Activated CD4-positive, alpha-beta memory T cell treated with anti-CD3 and anti-CD28 coated beads, Interleukin-2, amount 10 ng/mL, durations not matched to agents 7 days and 5 days (primary cell): ENCODE measurements around the gene SNX30. TPM values are rescaled to one million over a fixed set of nuclear protein-coding genes. Genes with fewer than 3 reads are reported as not detected.
A peak's percentile ranks its signal among the peaks of the same experiment; 100 is the strongest.

ENCODE experiments used
- CTCF ChIA-PET: fragments of 350-600 bp; sonication (Branson Sonifier 250); formaldehyde crosslinking; loops from one replicate; lab custom pipeline; 2021; ENCODE audit warnings: antibody characterized with exemption, inconsistent platforms; lab: Charles Lee
- POLR2A ChIA-PET: fragments of 350-600 bp; sonication (Branson Sonifier 250); formaldehyde crosslinking; loops from one replicate; lab custom pipeline; 2021; ENCODE audit warnings: antibody characterized with exemption; lab: Charles Lee
- DNase-seq: peaks from one replicate; pipeline ENCODE4 v3.0.0-alpha.2; 2020
- H3K27ac Mint-ChIP-seq: one replicate; pipeline ENCODE4 v1.8.0; 2021; ENCODE audit warnings: mild to moderate bottlenecking, mixed read lengths
- H3K27me3 Mint-ChIP-seq: one replicate; pipeline ENCODE4 v1.8.0; 2021; ENCODE audit warnings: mixed read lengths
- H3K36me3 Mint-ChIP-seq: one replicate; pipeline ENCODE4 v1.8.0; 2021; ENCODE audit warnings: low read depth, mixed read lengths
- H3K4me1 Mint-ChIP-seq: one replicate; pipeline ENCODE4 v1.8.0; 2021; ENCODE audit warnings: mixed read lengths
- H3K4me3 Mint-ChIP-seq: one replicate; pipeline ENCODE4 v1.8.0; 2021; ENCODE audit warnings: mild to moderate bottlenecking, mixed read lengths
- H3K9me3 Mint-ChIP-seq: one replicate; pipeline ENCODE4 v1.8.0; 2021; ENCODE audit warnings: mixed read lengths
- total RNA-seq, 2 experiments: library from RNA; stranded (reverse); gene quantifications; one replicate each; pipeline ENCODE4 v1.2.3, GENCODE V29; 2021

The SNX30 gene
- total RNA-seq, 2 experiments from 2014 or later: 8.2 to 8.4 TPM

GRCh38 chr9:112726428-112726827 lies 24.1 kb upstream of the SNX30 start:
- ChIA-PET CTCF (no interaction called here), POLR2A (interaction anchor here (0.9 kb wide), 1 partner anchor 8 kb away, joined by 4 read pairs; the partner anchor contains the start of gene INIP)
- no peaks in the 10 kb centered on the region for H3K4me1 Mint-ChIP-seq
- H3K27ac Mint-ChIP-seq: no peak overlapping the region
- no peaks in the 10 kb centered on the region for H3K9me3 Mint-ChIP-seq
- H3K27me3 Mint-ChIP-seq: no peaks in the 10 kb centered on the region
- no peaks in the 10 kb centered on the region for H3K36me3 Mint-ChIP-seq
- H3K4me3 Mint-ChIP-seq: no peak overlapping the region
- no peak for DNase-seq

- no peak for DNase-seq
- Mint-ChIP-seq H3K9me3 (no peaks in the 10 kb centered on the region), H3K27me3 (no peaks in the 10 kb centered on the region), H3K4me1 (no peaks in the 10 kb centered on the region), H3K4me3 (no peak overlapping the region), H3K36me3 (no peaks in the 10 kb centered on the region), H3K27ac (no peak overlapping the region)
- ChIA-PET CTCF (no interaction called here), POLR2A (no interaction called here)
Measured at GRCh38 chr9:112728401-112728800, 22.2 kb upstream of the SNX30 start.

- CTCF ChIA-PET: interaction anchor here (1.0 kb wide), 1 partner anchor 638 kb away, joined by 3 read pairs; no protein-coding TSS in a partner anchor
Measured at GRCh38 chr9:112731971-112732370, 18.6 kb upstream of the SNX30 start.

GRCh38 chr9:112734892-112735291 lies 15.7 kb upstream of the SNX30 start:
- Mint-ChIP-seq H3K36me3 (no peaks in the 10 kb centered on the region), H3K4me3 (no peak overlapping the region), H3K27ac (no peak overlapping the region), H3K4me1 (peaks cover 7% of the 10 kb centered on the region), H3K27me3 (no peaks in the 10 kb centered on the region), H3K9me3 (no peaks in the 10 kb centered on the region)
- ChIA-PET CTCF (interaction anchor here (1.3 kb wide), 1 partner anchor 17 kb away, joined by 5 read pairs; the partner anchor contains the start of gene INIP), POLR2A (no interaction called here)
- DNase-seq: no peak

More at GRCh38 chr9:112731971-112732370, 18.6 kb upstream of the SNX30 start:
- POLR2A ChIA-PET: no interaction called here
- Mint-ChIP-seq H3K4me1 (peaks cover 7% of the 10 kb centered on the region), H3K27ac (no peak overlapping the region), H3K36me3 (no peaks in the 10 kb centered on the region), H3K4me3 (no peak overlapping the region), H3K27me3 (no peaks in the 10 kb centered on the region), H3K9me3 (no peaks in the 10 kb centered on the region)
- DNase-seq: no peak

DNA sequence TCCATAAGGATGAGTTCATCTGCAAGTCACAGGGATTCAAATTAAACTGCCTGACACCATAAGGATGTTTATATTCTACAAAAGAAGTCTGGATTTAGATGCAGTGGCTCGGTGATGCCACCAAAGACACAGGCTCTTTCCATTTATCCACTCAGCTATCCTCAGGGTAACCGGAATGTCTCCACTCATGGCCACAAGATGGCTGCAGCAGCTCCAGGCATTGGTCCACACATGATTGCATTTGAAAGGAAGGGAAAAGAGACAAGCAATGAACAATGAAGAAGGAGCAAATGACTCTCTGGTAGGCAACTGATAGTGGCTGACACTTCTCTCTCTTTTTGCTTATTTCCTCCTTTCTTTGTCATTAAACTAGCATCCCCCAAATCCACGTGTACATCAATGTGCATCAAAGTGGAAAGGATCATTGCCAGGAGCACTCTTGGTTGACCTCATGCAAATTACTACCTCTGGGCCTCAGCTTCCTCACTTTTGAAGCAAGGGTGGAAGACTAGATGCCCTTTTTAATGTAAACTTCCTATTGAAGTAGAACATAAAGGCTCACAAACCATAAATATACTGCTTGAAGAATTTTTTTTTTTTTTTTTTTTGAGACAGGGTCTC lies 7.2 kb upstream of the SNX30 start:
- ChIA-PET CTCF (interaction anchor here (0.8 kb wide), 1 partner anchor 25 kb away, joined by 4 read pairs; the partner anchor contains the start of gene INIP), POLR2A (interaction anchor here (1.2 kb wide), 1 partner anchor 49 kb away, joined by 5 read pairs; no protein-coding TSS in a partner anchor)
- peaks cover 2% of the 10 kb centered on the region for H3K9me3 Mint-ChIP-seq
- peaks cover 15% of the 10 kb centered on the region for H3K4me1 Mint-ChIP-seq
- no peaks in the 10 kb centered on the region for H3K27me3 Mint-ChIP-seq
- DNase-seq: no peak
- H3K4me3 Mint-ChIP-seq: no peak overlapping the region
- no peaks in the 10 kb centered on the region for H3K36me3 Mint-ChIP-seq
- no peak overlapping the region for H3K27ac Mint-ChIP-seq

- Mint-ChIP-seq H3K36me3 (no peaks in the 10 kb centered on the region), H3K4me3 (no peak overlapping the region), H3K27me3 (no peaks in the 10 kb centered on the region), H3K9me3 (peaks cover 2% of the 10 kb centered on the region), H3K4me1 (peaks cover 15% of the 10 kb centered on the region), H3K27ac (no peak overlapping the region)
- DNase-seq: no peak
- ChIA-PET CTCF (interaction anchor here (0.8 kb wide), 1 partner anchor 26 kb away, joined by 4 read pairs; the partner anchor contains the start of gene INIP), POLR2A (interaction anchor here (1.2 kb wide), 1 partner anchor 48 kb away, joined by 5 read pairs; no protein-coding TSS in a partner anchor)
Measured at GRCh38 chr9:112744177-112744576, 6.4 kb upstream of the SNX30 start.

- peaks cover 26% of the 10 kb centered on the region for H3K4me1 Mint-ChIP-seq
- H3K27ac Mint-ChIP-seq: no peak overlapping the region
- peaks cover 4% of the 10 kb centered on the region for H3K27me3 Mint-ChIP-seq
- no peak for DNase-seq
- H3K36me3 Mint-ChIP-seq: peaks cover 2% of the 10 kb centered on the region
- no peaks in the 10 kb centered on the region for H3K9me3 Mint-ChIP-seq
- POLR2A ChIA-PET: no interaction called here
- CTCF ChIA-PET: interaction anchor here (1.1 kb wide), 1 partner anchor 11 kb away, joined by 3 read pairs; no protein-coding TSS in a partner anchor
- no peak overlapping the region for H3K4me3 Mint-ChIP-seq
Measured at GRCh38 chr9:112747094-112747493, 3.5 kb upstream of the SNX30 start.

DNA sequence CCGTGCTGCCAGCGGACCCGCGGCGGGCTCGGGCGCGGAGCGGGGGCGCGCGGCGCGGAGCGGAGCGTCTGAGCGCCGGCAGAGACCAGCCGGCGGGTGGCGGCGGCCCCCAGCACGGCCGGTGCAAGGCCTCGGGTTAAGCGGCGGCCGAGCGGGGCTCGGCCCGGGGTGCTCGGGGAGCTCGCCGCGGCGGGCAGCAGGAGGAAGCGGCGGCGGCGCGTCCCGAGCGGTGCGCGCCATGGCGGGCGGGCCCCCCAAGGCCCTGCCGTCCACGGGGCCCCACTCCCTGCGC lies 150 bp downstream of the SNX30 start:
- Mint-ChIP-seq H3K27ac (no peak overlapping the region), H3K4me1 (peaks cover 61% of the 10 kb centered on the region), H3K9me3 (no peaks in the 10 kb centered on the region), H3K27me3 (peaks cover 8% of the 10 kb centered on the region), H3K36me3 (peaks cover 2% of the 10 kb centered on the region), H3K4me3 (no peak overlapping the region)
- ChIA-PET POLR2A (interaction anchor here (1.1 to 5.7 kb wide), 7 partner anchors 13 to 374 kb away, joined by 3 to 49 read pairs (median 4); partner anchors contain the start of genes HSDL2, INIP and KIAA1958), CTCF (interaction anchor here (1.2 to 1.3 kb wide), 2 partner anchors 32 to 33 kb away, joined by 4 read pairs; partner anchors contain the start of gene INIP)
- no peak for DNase-seq

GRCh38 chr9:112751056-112751795 lies 666 bp downstream of the SNX30 start:
- peak; percentile 68 for DNase-seq
- Mint-ChIP-seq H3K4me3 (peak overlapping the region; percentile 78), H3K27ac (peak overlapping the region; percentile 65), H3K36me3 (peaks cover 2% of the 10 kb centered on the region), H3K27me3 (peaks cover 10% of the 10 kb centered on the region), H3K4me1 (peaks cover 66% of the 10 kb centered on the region), H3K9me3 (no peaks in the 10 kb centered on the region)
- ChIA-PET POLR2A (interaction anchor here (1.1 to 5.7 kb wide), 7 partner anchors 14 to 374 kb away, joined by 3 to 49 read pairs (median 4); partner anchors contain the start of genes HSDL2, INIP and KIAA1958), CTCF (interaction anchor here (1.3 kb wide), 1 partner anchor 32 kb away, joined by 4 read pairs; no protein-coding TSS in a partner anchor)

DNA sequence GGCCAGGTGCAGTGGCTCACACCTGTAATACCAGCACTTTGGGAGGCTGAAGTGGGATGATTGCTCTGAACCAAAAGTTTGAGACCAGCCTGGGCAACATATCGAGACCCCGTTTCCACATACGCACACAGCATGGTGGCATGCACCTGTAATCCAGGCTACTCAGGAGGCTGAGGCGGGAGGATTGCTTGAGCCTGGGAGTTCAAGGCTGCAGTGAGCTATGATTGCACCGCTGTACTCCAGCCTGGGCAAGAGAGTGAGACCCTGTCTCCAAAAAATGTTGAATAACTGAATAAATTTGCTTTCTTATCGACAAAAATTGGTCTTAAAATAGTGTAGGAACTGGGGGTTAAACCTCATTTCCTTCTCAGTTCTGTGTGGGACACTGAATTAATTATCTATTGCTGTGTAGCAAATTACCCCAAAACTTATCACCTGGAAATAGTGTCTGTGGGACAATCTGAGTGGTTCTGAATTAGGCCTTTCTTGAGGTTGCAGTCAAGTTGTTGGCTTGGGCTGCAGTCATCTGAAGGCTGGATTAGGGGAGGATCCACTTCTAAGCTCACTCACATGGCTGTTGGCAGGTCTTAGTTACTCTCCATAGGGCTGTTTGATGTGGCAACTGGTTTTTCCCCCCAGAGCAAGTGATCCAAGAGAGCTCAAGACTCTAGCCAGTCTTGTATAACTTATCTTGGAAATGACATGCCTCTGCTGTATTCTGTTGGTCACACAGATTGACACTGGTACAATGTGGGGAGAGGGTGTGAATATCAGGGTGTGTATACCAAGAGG lies 2.0 kb downstream of the SNX30 start:
- no peak for DNase-seq
- ChIA-PET CTCF (no interaction called here), POLR2A (interaction anchor here (1.0 to 5.7 kb wide), 3 partner anchors 16 to 373 kb away, joined by 4 to 49 read pairs (median 11); partner anchors contain the start of genes HSDL2 and INIP)
- peaks cover 71% of the 10 kb centered on the region for H3K4me1 Mint-ChIP-seq
- peaks cover 3% of the 10 kb centered on the region for H3K36me3 Mint-ChIP-seq
- H3K4me3 Mint-ChIP-seq: peak overlapping the region; percentile 78
- H3K27me3 Mint-ChIP-seq: peaks cover 11% of the 10 kb centered on the region
- H3K27ac Mint-ChIP-seq: no peak overlapping the region
- no peaks in the 10 kb centered on the region for H3K9me3 Mint-ChIP-seq

- DNase-seq: no peak
- peaks cover 74% of the 10 kb centered on the region for H3K4me1 Mint-ChIP-seq
- CTCF ChIA-PET: interaction anchor here (0.7 kb wide), 1 partner anchor 537 kb away, joined by 4 read pairs; no protein-coding TSS in a partner anchor
- POLR2A ChIA-PET: interaction anchor here (1.0 to 5.7 kb wide), 2 partner anchors 15 to 35 kb away, joined by 4 to 49 read pairs; partner anchors contain the start of gene INIP
- peak overlapping the region; percentile 27 for H3K27ac Mint-ChIP-seq
- H3K9me3 Mint-ChIP-seq: no peaks in the 10 kb centered on the region
- peaks cover 12% of the 10 kb centered on the region for H3K27me3 Mint-ChIP-seq
- H3K4me3 Mint-ChIP-seq: no peak overlapping the region
- H3K36me3 Mint-ChIP-seq: peaks cover 8% of the 10 kb centered on the region
Measured at GRCh38 chr9:112753725-112754124, 3.2 kb downstream of the SNX30 start.

DNA sequence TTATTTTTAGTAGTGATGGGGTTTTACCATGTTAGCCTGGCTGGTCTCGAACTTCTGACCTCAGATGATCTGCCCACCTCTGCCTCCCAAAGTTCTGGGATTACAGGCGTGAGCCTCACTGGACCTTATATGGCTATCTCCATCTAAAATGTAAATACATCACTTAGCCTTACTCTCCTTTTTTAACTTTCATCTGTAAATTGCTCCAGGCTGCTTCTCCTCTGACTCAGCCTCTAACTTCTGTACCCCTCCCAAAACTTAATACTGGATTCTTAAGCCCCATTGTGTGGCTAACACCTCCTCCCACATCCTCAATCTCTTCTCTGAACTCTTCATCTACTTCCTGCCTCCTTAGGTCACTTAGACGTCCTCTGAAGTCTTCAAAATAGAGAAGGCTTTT lies 4.0 kb downstream of the SNX30 start:
- DNase-seq: peak; percentile 66
- peak overlapping the region; percentile 74 for H3K27ac Mint-ChIP-seq
- peak overlapping the region; percentile 46 for H3K4me3 Mint-ChIP-seq
- ChIA-PET POLR2A (no interaction called here), CTCF (no interaction called here)
- peaks cover 12% of the 10 kb centered on the region for H3K27me3 Mint-ChIP-seq
- H3K36me3 Mint-ChIP-seq: peaks cover 11% of the 10 kb centered on the region
- peaks cover 76% of the 10 kb centered on the region for H3K4me1 Mint-ChIP-seq
- no peaks in the 10 kb centered on the region for H3K9me3 Mint-ChIP-seq
